OCI-LY3 (cell line): Measurements from ENCODE around the gene HLTF.

Experiments used
- H2AFZ ChIP-seq: fragments of 200-600, 300-600 bp; shearing (Covaris generic); 2 replicates; pipeline ENCODE4 v1.6.0; 2014; ENCODE audit warnings: antibody characterized with exemption, low read depth, low read length
- H3K27ac ChIP-seq: fragments of 200-600, 300-600 bp; sonication (generic); 2 replicates; pipeline ENCODE4 v1.5.1; 2014; ENCODE audit warnings: mild to moderate bottlenecking, low read length, moderate library complexity, mixed read lengths
- H3K27me3 ChIP-seq: fragments of 200-600, 300-600 bp; sonication (generic); 2 replicates; pipeline ENCODE4 v1.6.1; 2014; ENCODE audit warnings: low read depth, low read length, mixed read lengths
- H3K36me3 ChIP-seq: fragments of 200-600, 300-600 bp; sonication (generic); replicated peaks from 2 replicates; pipeline ENCODE3; 2014; ENCODE audit warnings: low read depth, low read length, mixed read lengths
- H3K4me1 ChIP-seq: fragments of 300-600, 200-600 bp; sonication (generic); 2 replicates; pipeline ENCODE4 v1.6.1; 2014; ENCODE audit warnings: low read length, mixed read lengths
- H3K4me2 ChIP-seq: fragments of 200-600, 300-600 bp; sonication (generic); 2 replicates; pipeline ENCODE4 v1.6.1; 2014; ENCODE audit warnings: low read length, mixed read lengths
- H3K4me3 ChIP-seq: fragments of 300-600, 200-600 bp; sonication (generic); 2 replicates; pipeline ENCODE4 v1.5.1; 2014; ENCODE audit warnings: antibody characterized with exemption, mild to moderate bottlenecking, low read length, moderate library complexity
- H3K79me2 ChIP-seq: fragments of 300-600, 200-600 bp; shearing (Covaris generic); 2 replicates; pipeline ENCODE4 v1.6.1; 2014; ENCODE audit warnings: mild to moderate bottlenecking, low read length, mixed read lengths
- H3K9ac ChIP-seq: fragments of 300-600, 200-600 bp; shearing (Covaris generic); 2 replicates; pipeline ENCODE4 v1.6.0; 2014; ENCODE audit warnings: mild to moderate bottlenecking, low read length, moderate library complexity
- H3K9me3 ChIP-seq: fragments of 200-600, 300-600 bp; shearing (Covaris generic); 2 replicates; pipeline ENCODE4 v1.6.1; 2014; ENCODE audit warnings: low read length, mixed read lengths; ENCODE audit not compliant: insufficient read depth
- H4K20me1 ChIP-seq: fragments of 200-600, 300-600 bp; sonication (generic); 2 replicates; pipeline ENCODE4 v1.6.1; 2016; ENCODE audit warnings: low read length, mixed read lengths; ENCODE audit not compliant: insufficient read depth
- EZH2phosphoT487 ChIP-seq: fragments of 200-600 bp; shearing (Covaris generic); IDR thresholded peaks from 2 replicates; pipeline ENCODE4 v1.6.1; 2018; ENCODE audit warnings: antibody characterized with exemption, mixed run types, low read depth
- TF ChIP-seq, protein P1 (sequence below): fragments of 200-600, 300-600 bp; sonication (generic); IDR thresholded peaks from 2 replicates; pipeline ENCODE4 v1.5.1; 2014; ENCODE audit warnings: antibody characterized with exemption, low read length, low read depth

The HLTF gene

DNA sequence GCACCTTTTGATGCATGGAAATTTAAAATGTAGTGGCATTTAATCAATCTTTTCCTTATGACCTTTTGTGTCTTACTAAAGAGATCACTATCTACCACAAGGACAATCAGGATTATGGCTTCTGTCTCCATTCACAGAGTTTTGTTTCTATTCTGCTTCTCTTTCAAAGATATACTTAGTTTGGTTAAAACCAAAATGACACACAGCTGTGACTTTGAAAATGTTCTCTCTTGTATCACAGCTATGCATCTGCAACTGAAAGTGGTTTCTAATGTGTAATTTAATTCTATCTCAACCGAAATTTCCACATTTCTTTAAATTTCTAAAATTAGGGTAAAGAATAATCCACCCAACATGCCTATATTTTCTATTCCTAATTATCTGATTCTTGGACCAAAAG lies 27.7 kb downstream of the HLTF start:
- H3K9me3 ChIP-seq: no peaks in the 10 kb centered on the region
- H3K79me2 ChIP-seq: no peaks in the 10 kb centered on the region
- no peak overlapping the region for H3K4me2 ChIP-seq
- H3K27ac ChIP-seq: no peak overlapping the region
- no peaks in the 10 kb centered on the region for H4K20me1 ChIP-seq
- H3K9ac ChIP-seq: no peak overlapping the region
- H3K4me1 ChIP-seq: peaks cover 8% of the 10 kb centered on the region
- no peaks in the 10 kb centered on the region for H3K27me3 ChIP-seq
- H2AFZ ChIP-seq: no peak overlapping the region
- no peak overlapping the region for H3K4me3 ChIP-seq
- peaks cover 16% of the 10 kb centered on the region for H3K36me3 ChIP-seq
- no peak for TF ChIP-seq EZH2phosphoT487
- TF ChIP-seq, protein P1, sequence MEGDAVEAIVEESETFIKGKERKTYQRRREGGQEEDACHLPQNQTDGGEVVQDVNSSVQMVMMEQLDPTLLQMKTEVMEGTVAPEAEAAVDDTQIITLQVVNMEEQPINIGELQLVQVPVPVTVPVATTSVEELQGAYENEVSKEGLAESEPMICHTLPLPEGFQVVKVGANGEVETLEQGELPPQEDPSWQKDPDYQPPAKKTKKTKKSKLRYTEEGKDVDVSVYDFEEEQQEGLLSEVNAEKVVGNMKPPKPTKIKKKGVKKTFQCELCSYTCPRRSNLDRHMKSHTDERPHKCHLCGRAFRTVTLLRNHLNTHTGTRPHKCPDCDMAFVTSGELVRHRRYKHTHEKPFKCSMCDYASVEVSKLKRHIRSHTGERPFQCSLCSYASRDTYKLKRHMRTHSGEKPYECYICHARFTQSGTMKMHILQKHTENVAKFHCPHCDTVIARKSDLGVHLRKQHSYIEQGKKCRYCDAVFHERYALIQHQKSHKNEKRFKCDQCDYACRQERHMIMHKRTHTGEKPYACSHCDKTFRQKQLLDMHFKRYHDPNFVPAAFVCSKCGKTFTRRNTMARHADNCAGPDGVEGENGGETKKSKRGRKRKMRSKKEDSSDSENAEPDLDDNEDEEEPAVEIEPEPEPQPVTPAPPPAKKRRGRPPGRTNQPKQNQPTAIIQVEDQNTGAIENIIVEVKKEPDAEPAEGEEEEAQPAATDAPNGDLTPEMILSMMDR: no peak

DNA sequence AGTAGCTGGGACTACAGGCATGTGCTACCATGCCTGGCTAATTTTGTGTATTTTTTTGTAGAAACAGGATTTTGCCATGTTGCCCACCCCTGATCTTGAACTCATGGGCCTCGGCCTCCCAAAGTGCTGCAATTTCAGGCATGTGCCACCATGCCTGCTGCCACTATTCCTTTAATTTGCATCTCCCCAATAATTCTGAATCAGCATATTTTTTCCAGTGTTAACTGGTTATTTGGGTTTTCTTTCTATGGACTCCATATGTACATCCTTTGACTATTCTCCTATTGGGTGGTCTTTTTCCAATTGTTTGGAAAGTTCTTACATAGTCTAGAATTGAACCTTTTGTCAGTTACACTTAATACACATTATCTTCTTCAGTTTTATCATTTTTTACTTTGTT lies 28.1 kb downstream of the HLTF start:
- Histone ChIP-seq H3K4me1 (peaks cover 8% of the 10 kb centered on the region), H4K20me1 (no peaks in the 10 kb centered on the region), H2AFZ (no peak overlapping the region), H3K27ac (no peak overlapping the region), H3K9me3 (no peaks in the 10 kb centered on the region), H3K4me2 (no peak overlapping the region), H3K36me3 (peaks cover 19% of the 10 kb centered on the region), H3K27me3 (no peaks in the 10 kb centered on the region), H3K9ac (no peak overlapping the region), H3K4me3 (no peak overlapping the region), H3K79me2 (no peaks in the 10 kb centered on the region)
- TF ChIP-seq EZH2phosphoT487: no peak
- TF ChIP-seq, protein P1: no peak

DNA sequence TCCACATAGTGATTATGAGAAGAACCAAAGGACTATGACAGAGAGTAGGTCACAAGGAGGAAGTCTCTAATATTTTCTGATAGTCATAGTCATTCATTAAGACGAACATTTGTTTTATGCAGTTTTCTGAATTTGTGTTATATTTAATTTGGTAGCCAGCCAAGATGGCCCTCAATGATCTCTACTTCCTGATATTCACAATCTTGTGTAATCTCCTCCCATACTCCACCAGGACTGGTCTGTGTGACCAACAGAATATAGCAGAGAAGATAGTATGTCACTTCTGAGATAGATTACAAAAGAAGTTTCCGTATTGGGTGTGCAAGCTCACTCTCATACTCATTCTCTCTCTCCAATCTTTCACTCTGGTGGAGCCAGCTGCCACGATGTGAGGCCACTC lies 30.8 kb downstream of the HLTF start:
- no peaks in the 10 kb centered on the region for H3K9me3 ChIP-seq
- H3K9ac ChIP-seq: no peak overlapping the region
- H3K4me2 ChIP-seq: no peak overlapping the region
- no peak for TF ChIP-seq EZH2phosphoT487
- TF ChIP-seq, protein P1: no peak
- no peak overlapping the region for H3K4me3 ChIP-seq
- no peaks in the 10 kb centered on the region for H3K27me3 ChIP-seq
- no peaks in the 10 kb centered on the region for H3K79me2 ChIP-seq
- no peak overlapping the region for H3K27ac ChIP-seq
- H4K20me1 ChIP-seq: no peaks in the 10 kb centered on the region
- H3K4me1 ChIP-seq: peaks cover 8% of the 10 kb centered on the region
- peaks cover 24% of the 10 kb centered on the region for H3K36me3 ChIP-seq
- no peak overlapping the region for H2AFZ ChIP-seq

DNA sequence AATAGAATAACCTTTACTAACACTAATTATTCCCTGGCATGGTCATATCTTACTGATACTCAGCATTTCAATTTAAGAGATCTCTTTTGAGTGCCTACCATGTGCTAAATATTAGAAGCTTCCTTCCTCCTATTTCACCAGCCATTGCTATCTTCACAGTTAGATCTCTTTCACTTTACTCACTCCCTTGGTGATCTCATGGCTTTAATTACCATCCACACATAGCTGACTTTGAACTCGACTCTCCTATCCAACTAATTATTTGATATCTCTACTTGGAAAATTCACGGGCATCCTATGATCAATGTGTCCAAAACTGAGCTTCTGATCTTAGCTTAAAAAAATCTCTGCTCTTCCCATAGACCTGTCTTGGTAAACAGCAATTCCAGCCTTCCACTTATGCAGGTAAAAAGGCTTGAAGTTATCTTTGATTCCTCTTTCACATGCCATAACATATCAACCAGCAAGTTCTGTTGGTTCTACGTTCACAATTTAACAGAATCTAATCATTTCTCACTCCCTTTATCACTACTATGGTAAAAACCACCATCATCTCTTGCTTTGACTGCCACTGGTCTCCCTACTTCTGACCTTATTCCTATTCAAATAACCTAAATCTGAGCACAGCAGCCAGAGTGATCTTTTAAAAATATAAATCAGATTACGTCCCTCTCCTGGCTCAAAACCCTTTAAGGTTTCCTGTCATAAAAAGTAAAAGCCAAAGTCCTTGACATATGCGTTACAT lies 41.8 kb downstream of the HLTF start:
- TF ChIP-seq EZH2phosphoT487: no peak
- TF ChIP-seq, protein P1: no peak
- no peak overlapping the region for H3K4me2 ChIP-seq

More for the DNA sequence above, 41.8 kb downstream of the HLTF start:
- Histone ChIP-seq H3K36me3 (peaks cover 8% of the 10 kb centered on the region), H3K27me3 (no peaks in the 10 kb centered on the region), H3K9me3 (no peaks in the 10 kb centered on the region), H3K27ac (no peak overlapping the region), H3K4me3 (no peak overlapping the region), H2AFZ (no peak overlapping the region), H3K79me2 (no peaks in the 10 kb centered on the region), H4K20me1 (no peaks in the 10 kb centered on the region), H3K4me1 (peaks cover 36% of the 10 kb centered on the region), H3K9ac (no peak overlapping the region)
